ENCODE results near the gene AGRP. TPM values are rescaled to one million over a fixed set of nuclear protein-coding genes. Genes with fewer than 3 reads are reported as not detected.
A peak's percentile ranks its signal among the peaks of the same experiment; 100 is the strongest.

Gene AGRP
- total RNA-seq, 1 donor from 2014 or later = not detected

DNA sequence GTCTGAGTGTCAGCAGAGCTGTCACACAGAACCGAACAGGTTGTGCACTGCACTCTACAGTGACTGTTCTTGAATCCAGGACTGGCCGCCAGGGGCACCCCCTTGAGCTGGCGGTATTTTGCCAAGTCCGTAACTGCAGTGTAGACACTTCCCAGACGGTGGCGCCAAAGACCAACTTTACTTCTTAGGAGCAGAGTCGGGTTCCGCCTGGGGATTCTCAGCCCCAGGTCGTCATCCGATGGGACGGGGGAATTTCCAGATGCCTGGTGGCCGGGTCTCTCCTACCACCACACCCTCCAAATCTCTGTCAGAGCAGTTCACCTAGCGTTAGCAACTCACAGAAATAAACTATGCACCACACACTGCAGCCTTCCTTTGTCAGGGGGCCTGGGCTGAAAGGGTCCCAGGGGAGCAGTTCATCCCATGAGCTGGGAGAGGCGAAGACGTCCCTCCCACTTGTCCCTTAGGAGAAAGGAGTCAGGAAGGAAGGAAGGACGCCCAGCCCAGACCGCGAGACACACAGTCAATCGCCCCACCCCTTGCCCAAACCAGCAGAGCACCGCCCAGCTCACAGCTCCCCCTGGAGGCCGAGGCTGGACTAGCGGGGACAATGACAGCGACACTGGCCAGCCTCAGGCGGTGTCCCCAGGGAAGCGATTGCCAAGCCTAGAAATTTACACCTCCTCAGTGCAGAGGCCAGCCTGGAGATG lies 37.9 kb upstream of the AGRP start:
- peaks cover 8% of the 10 kb centered on the region for H3K4me1 ChIP-seq
- no peaks in the 10 kb centered on the region for H3K9me3 ChIP-seq
- TF ChIP-seq CTCF (IDR thresholded peaks at IDR 0.05) = peak; percentile 79 to 96 (median 86)
- peak; percentile 79 to 85 for TF ChIP-seq POLR2AphosphoS5 (IDR thresholded peaks at IDR 0.05; ENCODE audit: insufficient read depth in 1 of 2, low read depth in 1 of 2)
- no peak for TF ChIP-seq POLR2A (IDR thresholded peaks at IDR 0.05)
- DNase-seq (ENCODE audit: extremely low spot score in 2 of 2) = peak in 1 of 2 donors; percentile 94
- H3K4me3 ChIP-seq = peak overlapping the region; percentile 45 to 55
- H3K36me3 ChIP-seq = no peaks in the 10 kb centered on the region
- H3K27me3 ChIP-seq = no peaks in the 10 kb centered on the region
- H3K27ac ChIP-seq = peak overlapping the region; percentile 98
- intact Hi-C loops (cut with DNase I) = loop anchor here (2.0 kb wide), 1 partner anchor 148 kb away; no protein-coding TSS in a partner anchor

- Histone ChIP-seq H3K4me3 (no peak overlapping the region), H3K27me3 (no peaks in the 10 kb centered on the region), H3K27ac (no peak overlapping the region), H3K36me3 (no peaks in the 10 kb centered on the region), H3K9me3 (no peaks in the 10 kb centered on the region), H3K4me1 (peaks cover 14% of the 10 kb centered on the region)
- TF ChIP-seq POLR2A (IDR thresholded peaks at IDR 0.05) (no peak), CTCF (IDR thresholded peaks at IDR 0.05) (no peak), POLR2AphosphoS5 (IDR thresholded peaks at IDR 0.05; ENCODE audit: insufficient read depth in 1 of 2, low read depth in 1 of 2) (no peak)
- intact Hi-C loops (cut with DNase I) = no loop called here
- DNase-seq (ENCODE audit: extremely low spot score in 2 of 2) = no peak
Observed at GRCh38 chr16:67519242-67519641, 35.9 kb upstream of the AGRP start.

- TF ChIP-seq POLR2A (IDR thresholded peaks at IDR 0.05) (no peak), POLR2AphosphoS5 (IDR thresholded peaks at IDR 0.05; ENCODE audit: insufficient read depth in 1 of 2, low read depth in 1 of 2) (no peak), CTCF (IDR thresholded peaks at IDR 0.05) (no peak)
- H3K27ac ChIP-seq = no peak overlapping the region
Observed at GRCh38 chr16:67518676-67519075, 35.3 kb upstream of the AGRP start.

DNA sequence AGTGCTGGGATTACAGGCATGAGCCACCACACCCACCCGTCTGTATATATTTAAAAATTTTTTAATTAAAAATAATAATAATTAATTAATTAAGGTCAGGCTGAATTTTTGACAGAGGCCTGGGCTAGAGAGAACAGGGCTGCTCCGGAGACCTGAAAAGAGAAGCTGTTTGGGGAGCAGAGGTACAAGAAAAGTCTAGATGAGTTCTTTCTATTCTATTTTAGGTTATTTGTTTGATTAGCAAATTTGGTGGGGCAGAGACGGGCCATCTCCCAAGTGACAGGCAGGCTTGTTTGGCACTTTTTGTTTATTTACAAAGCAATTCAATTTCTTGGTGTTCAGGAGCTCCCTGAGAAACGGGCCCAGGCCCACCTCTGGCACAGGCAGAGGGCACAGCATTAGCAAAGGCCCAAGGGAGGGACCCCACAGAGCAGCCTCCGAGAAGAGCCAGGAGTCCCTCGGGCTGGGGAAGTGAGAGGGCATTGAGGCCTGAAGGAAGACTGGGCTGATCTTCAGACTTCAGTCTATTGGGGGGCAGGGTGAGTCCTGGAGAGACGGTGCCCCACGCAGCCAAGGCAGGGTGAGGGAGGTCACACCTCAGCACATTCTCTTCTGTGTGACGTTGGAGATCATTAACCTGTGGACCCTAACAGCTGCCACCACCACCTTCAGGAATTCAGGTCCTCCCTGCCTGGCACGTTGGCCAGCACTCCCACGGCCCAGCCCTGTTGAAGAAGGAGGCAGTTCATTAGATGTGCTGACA lies 34.5 kb upstream of the AGRP start:
- no peak overlapping the region for H3K4me3 ChIP-seq
- intact Hi-C loops (cut with DNase I) = no loop called here
- DNase-seq (ENCODE audit: extremely low spot score in 2 of 2) = no peak
- H3K27me3 ChIP-seq = no peaks in the 10 kb centered on the region
- H3K9me3 ChIP-seq = no peaks in the 10 kb centered on the region
- peaks cover 16% of the 10 kb centered on the region for H3K4me1 ChIP-seq
- no peaks in the 10 kb centered on the region for H3K36me3 ChIP-seq
- no peak overlapping the region for H3K27ac ChIP-seq
- TF ChIP-seq POLR2AphosphoS5 (IDR thresholded peaks at IDR 0.05; ENCODE audit: insufficient read depth in 1 of 2, low read depth in 1 of 2) (no peak), CTCF (IDR thresholded peaks at IDR 0.05) (no peak), POLR2A (IDR thresholded peaks at IDR 0.05) (no peak)

More at GRCh38 chr16:67518676-67519075, 35.3 kb upstream of the AGRP start:
- intact Hi-C loops (cut with DNase I) = no loop called here
- Histone ChIP-seq H3K27me3 (no peaks in the 10 kb centered on the region), H3K36me3 (no peaks in the 10 kb centered on the region), H3K9me3 (no peaks in the 10 kb centered on the region), H3K4me3 (no peak overlapping the region), H3K4me1 (peaks cover 16% of the 10 kb centered on the region)
- no peak for DNase-seq (ENCODE audit: extremely low spot score in 2 of 2)

GRCh38 chr16:67517155-67517445 lies 33.8 kb upstream of the AGRP start:
- no peak for DNase-seq (ENCODE audit: extremely low spot score in 2 of 2)
- Histone ChIP-seq H3K4me3 (no peak overlapping the region), H3K9me3 (no peaks in the 10 kb centered on the region), H3K36me3 (no peaks in the 10 kb centered on the region), H3K27me3 (no peaks in the 10 kb centered on the region), H3K4me1 (peaks cover 14% of the 10 kb centered on the region), H3K27ac (no peak overlapping the region)
- TF ChIP-seq CTCF (IDR thresholded peaks at IDR 0.05) = no peak
- TF ChIP-seq POLR2AphosphoS5 (IDR thresholded peaks at IDR 0.05; ENCODE audit: insufficient read depth in 1 of 2, low read depth in 1 of 2) = no peak
- intact Hi-C loops (cut with DNase I) = no loop called here

All from vagina (tissue), 2 donors.